ENCODE data around the gene ZNF182.
"Not testable (repeated sequence)": the region's sequence is repeated elsewhere in the genome, so short reads cannot be mapped to it uniquely, and the experiment has no call there.

ZNF182 gene

DNA sequence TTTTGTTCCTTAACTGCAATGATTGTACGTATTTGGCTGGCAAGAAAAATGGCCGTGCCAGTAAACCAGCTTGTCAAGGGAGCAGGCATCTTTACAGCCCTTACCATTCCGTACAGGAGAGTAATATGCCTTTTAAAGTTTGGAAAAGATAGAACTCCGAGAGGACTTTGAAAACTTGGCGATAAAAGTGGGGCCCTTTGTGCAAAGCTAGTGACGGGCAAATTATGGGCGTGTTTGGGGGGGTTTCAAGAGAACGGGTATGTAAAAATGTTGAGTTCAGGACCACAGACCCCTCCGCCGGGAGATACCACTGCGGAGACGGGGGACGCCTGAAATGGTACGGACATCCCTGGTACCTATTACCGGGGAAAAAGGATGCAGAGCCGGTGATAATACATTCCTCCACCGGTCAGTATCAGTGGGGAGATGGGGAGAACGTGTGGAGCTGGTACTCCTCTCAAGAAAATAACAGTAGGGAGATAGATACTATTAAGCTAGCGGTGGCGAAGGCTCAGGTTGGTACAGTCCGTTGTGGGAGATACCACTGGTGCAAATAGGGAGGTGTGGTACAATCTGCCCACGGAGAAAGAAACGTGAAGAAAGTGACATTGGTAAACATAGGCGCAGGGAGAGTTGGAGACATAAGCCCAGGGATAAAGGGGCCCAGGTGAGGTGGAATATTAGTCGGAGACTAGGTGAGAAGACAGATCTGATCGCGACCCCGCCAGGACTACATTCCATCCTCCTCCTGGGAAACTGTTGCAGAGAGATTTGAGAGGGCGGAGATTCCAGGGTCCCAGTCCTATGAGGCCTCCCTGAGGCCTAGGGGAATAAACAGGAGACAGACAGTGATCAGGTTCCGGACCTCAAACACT is 17.5 kb upstream of the ZNF182 start:
- H3K4me3 ChIP-seq (ENCODE audit: low read depth, low read length) = peak overlapping the region; percentile 69
- H3K36me3 ChIP-seq (replicated peaks) = no peaks in the 10 kb centered on the region
- in situ Hi-C loops (cut with HindIII; ENCODE audit: low pct_ligation_motif_present, low sequenced_read_pairs) = no loop called here
- no peaks in the 10 kb centered on the region for H3K27me3 ChIP-seq (replicated peaks)
- peak; percentile 73 for DNase-seq
- TF ChIP-seq, protein P1, sequence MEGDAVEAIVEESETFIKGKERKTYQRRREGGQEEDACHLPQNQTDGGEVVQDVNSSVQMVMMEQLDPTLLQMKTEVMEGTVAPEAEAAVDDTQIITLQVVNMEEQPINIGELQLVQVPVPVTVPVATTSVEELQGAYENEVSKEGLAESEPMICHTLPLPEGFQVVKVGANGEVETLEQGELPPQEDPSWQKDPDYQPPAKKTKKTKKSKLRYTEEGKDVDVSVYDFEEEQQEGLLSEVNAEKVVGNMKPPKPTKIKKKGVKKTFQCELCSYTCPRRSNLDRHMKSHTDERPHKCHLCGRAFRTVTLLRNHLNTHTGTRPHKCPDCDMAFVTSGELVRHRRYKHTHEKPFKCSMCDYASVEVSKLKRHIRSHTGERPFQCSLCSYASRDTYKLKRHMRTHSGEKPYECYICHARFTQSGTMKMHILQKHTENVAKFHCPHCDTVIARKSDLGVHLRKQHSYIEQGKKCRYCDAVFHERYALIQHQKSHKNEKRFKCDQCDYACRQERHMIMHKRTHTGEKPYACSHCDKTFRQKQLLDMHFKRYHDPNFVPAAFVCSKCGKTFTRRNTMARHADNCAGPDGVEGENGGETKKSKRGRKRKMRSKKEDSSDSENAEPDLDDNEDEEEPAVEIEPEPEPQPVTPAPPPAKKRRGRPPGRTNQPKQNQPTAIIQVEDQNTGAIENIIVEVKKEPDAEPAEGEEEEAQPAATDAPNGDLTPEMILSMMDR (IDR thresholded peaks at IDR 0.05; ENCODE audit: low read depth, low read length, missing control alignments) = no peak
- H3K27ac ChIP-seq = peak overlapping the region; percentile 99

DNA sequence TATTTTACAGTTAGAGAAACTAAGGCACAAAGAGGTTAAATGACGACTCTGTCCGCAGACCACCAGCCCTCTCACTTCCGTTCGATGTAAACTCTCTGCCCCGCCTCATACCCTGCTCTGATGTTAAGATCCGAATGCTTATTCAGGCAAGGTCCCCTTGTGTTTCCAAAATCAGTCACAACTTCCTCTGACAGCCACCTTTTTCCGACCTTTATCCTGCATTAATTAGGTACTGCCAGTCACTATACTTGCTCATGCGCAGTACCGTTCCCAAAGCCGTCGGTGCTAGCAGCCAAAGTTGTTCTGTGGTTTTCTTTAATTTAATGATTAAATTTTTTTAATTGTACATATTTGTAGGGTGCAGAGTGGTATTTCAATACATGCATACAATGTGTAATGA is 16.7 kb upstream of the ZNF182 start:
- H3K27ac ChIP-seq; H3K36me3 ChIP-seq (replicated peaks); H3K27me3 ChIP-seq (replicated peaks); in situ Hi-C loops (cut with HindIII; ENCODE audit: low pct_ligation_motif_present, low sequenced_read_pairs); DNase-seq: not testable (repeated sequence)
- peak overlapping the region; percentile 69 for H3K4me3 ChIP-seq (ENCODE audit: low read depth, low read length)

DNA sequence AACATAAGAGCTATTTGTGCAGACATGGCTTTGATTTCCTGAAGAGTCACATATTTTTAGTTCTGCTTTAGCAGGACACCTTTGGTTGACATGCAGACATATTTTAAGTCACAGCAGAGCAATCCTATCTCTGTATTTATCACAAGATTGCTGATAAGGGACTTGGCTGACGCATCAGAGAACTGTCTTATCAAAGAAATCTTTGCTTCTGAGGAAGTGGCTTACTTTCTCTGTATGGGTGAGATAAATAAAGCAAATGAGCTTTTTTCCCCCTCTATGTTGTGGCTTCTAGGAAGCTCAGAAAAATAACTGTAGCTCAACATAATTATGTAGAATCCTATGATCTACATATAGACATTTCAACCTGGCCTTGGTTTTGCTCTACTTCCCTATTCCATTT is 16.1 kb upstream of the ZNF182 start:
- H3K36me3 ChIP-seq (replicated peaks); in situ Hi-C loops (cut with HindIII; ENCODE audit: low pct_ligation_motif_present, low sequenced_read_pairs); H3K4me3 ChIP-seq (ENCODE audit: low read depth, low read length); DNase-seq; H3K27me3 ChIP-seq (replicated peaks); H3K27ac ChIP-seq: not testable (repeated sequence)

DNA sequence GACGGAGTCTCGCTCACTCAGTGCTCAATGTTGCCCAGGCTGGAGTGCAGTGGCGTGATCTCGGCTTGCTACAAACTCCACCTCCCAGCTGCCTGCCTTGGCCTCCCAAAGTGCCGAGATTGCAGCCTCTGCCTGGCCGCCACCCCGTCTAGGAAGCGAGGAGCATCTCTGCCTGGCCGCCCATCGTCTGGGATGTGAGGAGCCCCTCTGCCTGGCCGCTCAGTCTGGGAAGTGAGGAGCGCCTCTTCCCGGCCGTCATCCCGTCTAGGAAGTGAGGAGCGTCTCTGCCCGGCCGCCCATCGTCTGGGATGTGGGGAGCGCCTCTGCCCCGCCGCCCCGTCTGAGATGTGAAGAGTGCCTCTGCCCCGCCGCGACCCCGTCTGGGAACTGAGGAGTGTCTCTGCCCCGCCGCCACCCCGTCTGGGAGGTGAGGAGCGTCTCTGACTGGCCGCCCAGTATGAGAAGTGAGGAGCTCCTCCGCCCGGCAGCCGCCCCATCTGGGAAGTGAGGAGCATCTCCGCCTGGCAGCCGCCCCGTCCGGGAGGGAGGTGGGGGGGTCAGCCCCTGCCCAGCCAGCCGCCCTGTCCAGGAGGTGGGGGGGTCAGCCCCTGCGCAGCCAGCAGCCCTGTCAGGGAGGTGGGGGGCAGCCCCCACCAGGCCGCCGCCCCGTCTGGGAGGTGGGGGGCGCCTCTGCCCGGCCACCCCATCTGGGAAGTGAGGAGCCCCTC is 13.0 kb upstream of the ZNF182 start:
- DNase-seq; H3K4me3 ChIP-seq (ENCODE audit: low read depth, low read length); in situ Hi-C loops (cut with HindIII; ENCODE audit: low pct_ligation_motif_present, low sequenced_read_pairs); H3K27me3 ChIP-seq (replicated peaks); H3K27ac ChIP-seq; H3K36me3 ChIP-seq (replicated peaks): not testable (repeated sequence)

DNA sequence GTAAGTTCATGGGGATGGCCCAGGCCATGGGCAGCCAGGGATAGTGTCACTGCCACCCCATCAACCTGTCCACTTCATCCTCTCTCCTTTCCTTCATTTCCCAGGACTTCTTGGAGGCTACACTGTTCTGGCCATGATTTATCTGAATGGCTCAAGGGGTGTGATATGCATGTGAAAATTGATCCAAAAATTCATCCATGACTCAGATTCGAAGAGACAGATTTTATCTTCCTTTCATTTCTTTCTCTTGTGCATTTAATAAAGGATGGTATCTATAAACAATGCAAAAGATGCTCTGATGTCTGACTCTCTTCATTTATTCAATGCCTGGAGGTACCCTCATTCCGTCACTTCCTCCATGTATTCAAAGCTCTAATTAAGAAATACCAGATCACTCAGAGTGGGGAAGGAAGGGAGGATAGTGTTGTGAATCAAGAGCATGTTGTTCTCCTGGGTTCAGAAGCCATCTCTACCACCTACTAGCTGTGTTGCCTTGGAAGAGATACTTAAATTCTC is 5.7 kb upstream of the ZNF182 start:
- in situ Hi-C loops (cut with HindIII; ENCODE audit: low pct_ligation_motif_present, low sequenced_read_pairs); H3K27ac ChIP-seq; H3K36me3 ChIP-seq (replicated peaks); H3K27me3 ChIP-seq (replicated peaks); H3K4me3 ChIP-seq (ENCODE audit: low read depth, low read length); DNase-seq: not testable (repeated sequence)

DNA sequence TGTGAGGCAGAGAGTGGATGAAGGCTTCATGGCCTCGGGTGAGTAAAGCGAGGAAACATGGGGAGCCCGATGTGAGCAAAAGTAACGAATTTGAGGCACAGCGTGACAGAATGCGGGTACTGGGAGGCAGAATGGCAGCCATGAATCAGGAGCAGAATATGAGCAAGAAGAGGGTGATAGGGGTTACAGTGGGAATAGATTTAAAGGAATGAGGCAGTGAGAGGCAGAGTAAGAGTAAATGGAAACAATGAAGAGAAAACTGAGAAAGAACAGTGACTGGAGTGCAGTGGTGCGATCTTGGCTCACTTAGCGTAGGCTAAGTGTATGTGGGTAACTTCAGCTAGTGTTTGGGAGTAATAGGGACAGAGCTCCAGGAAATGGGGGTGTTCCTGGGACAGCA is 2.9 kb upstream of the ZNF182 start, which contains the start of gene SPACA5:
SPACA5 (plus strand) TSS at position 301 of the 400 bp plus-strand sequence. CDS start 815 bp downstream, outside the sequence.
- not testable (repeated sequence) for H3K4me3 ChIP-seq (ENCODE audit: low read depth, low read length)

DNA sequence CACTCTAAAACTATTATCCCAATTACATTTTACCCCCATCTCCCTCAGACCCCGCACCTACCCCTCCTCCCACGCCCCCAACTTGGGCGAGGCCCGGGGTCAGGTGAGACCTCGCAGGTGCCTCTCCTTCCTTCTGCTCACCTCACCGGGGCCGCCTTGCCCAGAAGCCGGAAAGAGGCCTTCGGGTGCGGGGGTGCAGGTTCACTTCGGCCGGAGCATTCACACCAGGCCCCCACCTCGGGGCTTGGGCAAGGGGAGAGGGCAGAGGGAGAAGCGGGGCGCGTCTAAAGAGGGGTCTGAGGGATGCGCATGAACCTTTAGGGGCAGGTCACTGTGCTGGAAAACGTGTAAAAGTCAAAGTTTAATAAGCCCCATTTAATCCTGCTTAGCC is 427 bp downstream of the ZNF182 start:
- peak overlapping the region; percentile 75 for H3K4me3 ChIP-seq (ENCODE audit: low read depth, low read length)
- TF ChIP-seq, protein P1 (IDR thresholded peaks at IDR 0.05; ENCODE audit: low read depth, low read length, missing control alignments) = no peak
- H3K27me3 ChIP-seq (replicated peaks) = no peaks in the 10 kb centered on the region
- no peak for DNase-seq
- in situ Hi-C loops (cut with HindIII; ENCODE audit: low pct_ligation_motif_present, low sequenced_read_pairs) = no loop called here
- no peaks in the 10 kb centered on the region for H3K36me3 ChIP-seq (replicated peaks)
- H3K27ac ChIP-seq = no peak overlapping the region

More for the DNA sequence above, 2.9 kb upstream of the ZNF182 start, which contains the start of gene SPACA5:
- H3K36me3 ChIP-seq (replicated peaks); in situ Hi-C loops (cut with HindIII; ENCODE audit: low pct_ligation_motif_present, low sequenced_read_pairs); H3K27me3 ChIP-seq (replicated peaks); DNase-seq; H3K27ac ChIP-seq: not testable (repeated sequence)

DNA sequence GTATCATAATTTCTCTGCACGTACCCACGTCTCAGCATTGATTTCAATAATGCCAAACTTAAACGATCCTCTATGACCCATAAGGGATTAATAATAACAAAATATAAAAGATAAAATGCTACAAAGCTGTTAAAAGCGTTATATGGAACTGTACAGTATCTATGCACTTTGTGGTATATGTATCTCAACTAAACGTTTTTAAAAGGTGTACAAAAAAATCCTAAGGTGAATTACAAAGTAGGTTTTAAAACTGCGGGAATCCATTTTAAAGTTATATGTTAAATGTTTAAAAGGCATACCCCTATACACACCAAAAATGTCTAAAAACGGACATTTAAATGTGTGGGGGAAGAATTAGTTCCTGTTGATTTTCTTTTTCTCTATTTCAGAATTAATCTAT is 860 bp downstream of the ZNF182 start:
- no peak overlapping the region for H3K27ac ChIP-seq
- TF ChIP-seq, protein P1 (IDR thresholded peaks at IDR 0.05; ENCODE audit: low read depth, low read length, missing control alignments) = no peak

More for the DNA sequence above, 860 bp downstream of the ZNF182 start:
- Histone ChIP-seq H3K4me3 (ENCODE audit: low read depth, low read length) (no peak overlapping the region), H3K27me3 (replicated peaks) (no peaks in the 10 kb centered on the region), H3K36me3 (replicated peaks) (no peaks in the 10 kb centered on the region)
- in situ Hi-C loops (cut with HindIII; ENCODE audit: low pct_ligation_motif_present, low sequenced_read_pairs) = no loop called here
- no peak for DNase-seq

Measured in brain microvascular endothelial cell (primary cell).